Left lobe of liver (tissue), 2 donors: ENCODE results near the gene OLR1. TPM values are rescaled to one million over a fixed set of nuclear protein-coding genes. Genes with fewer than 3 reads are reported as not detected.
A peak's percentile ranks its signal among the peaks of the same experiment; 100 is the strongest.

ENCODE experiments used
- ATAC-seq: fragments of 200-7000 bp; cut with Tn5 transposase; one replicate; pipeline ENCODE4 v1.9.1; 2020; ENCODE audit warnings: mild to moderate bottlenecking, moderate library complexity
- DNase-seq: peaks from one replicate; pipeline ENCODE4 v3.0.0-alpha.2; 2020; ENCODE audit warnings: low spot score
- total RNA-seq: library from RNA; stranded (reverse); gene quantifications from one replicate; pipeline ENCODE4 v1.2.1, GENCODE V29; 2021
- donor health status: DM: no; HTN: no; CAD: no; lungs with moderate emphysema.
- donor health status: DM: no; HTN: yes; CAD: no.

The OLR1 gene
- total RNA-seq, 1 donor from 2014 or later = 0.50 TPM

DNA sequence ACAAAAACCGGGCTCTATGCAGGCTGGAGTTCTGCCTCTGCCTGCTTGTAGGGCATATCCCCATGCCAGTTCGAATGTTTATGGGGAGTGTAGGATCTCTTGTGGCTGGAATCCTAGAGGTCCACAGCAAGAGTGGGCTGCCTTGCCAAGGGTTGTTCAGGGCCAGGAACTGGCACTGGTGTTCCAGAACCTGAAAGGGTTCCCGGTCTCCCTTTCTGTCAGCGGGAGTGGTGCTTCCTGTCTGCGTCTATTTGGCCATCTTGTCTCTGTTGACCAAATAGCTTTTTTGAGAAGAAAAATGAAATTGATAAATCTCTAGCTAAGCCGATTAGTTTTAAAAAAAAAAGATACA is 17.8 kb downstream of the OLR1 start:
- peak; percentile 6 for ATAC-seq

DNA sequence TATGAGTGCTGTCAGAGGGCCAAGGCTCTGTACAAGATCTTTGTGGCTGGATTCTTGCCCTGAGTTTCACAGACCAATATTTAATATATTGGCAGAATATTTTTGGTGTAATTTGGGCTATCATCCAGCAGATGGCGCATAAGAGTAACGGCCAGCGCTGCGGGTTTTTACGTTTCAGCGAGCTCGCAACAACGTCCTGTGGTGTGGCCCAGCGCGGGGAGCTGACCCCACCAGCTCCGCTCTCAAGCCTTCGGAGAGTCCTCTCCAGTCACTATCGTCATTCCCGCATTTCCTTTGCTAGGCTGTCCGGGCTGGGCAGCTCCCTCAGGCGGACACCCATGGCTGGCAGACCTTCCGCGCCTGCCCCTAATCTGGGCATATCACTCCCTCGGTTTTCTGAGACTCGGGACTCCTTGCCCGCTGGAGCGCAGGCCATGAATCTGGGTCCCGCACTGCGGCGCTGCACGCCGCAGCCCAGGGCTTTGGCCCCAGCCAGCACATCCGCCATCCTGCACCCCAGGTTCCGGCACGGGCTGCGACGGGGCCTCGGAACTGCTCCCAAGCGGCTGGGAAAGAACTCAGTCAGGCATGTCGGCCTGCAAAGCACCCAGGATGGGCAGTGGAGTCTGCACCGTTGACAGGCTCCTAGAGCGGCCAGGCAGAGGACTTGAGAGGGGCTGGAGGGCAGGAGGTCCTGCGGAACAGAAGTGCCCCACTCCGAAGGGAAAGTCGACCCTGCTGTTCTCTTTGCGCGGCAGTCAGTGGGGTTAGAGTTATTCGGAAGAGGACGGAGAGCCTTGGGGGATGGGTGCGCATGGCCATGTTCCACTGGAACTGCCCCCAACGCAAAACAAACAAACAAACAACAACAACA is 18.4 kb downstream of the OLR1 start:
- DNase-seq (peak; percentile 71), ATAC-seq (peak; percentile 97)

More for the DNA sequence above, 17.8 kb downstream of the OLR1 start:
- no peak for DNase-seq

DNA sequence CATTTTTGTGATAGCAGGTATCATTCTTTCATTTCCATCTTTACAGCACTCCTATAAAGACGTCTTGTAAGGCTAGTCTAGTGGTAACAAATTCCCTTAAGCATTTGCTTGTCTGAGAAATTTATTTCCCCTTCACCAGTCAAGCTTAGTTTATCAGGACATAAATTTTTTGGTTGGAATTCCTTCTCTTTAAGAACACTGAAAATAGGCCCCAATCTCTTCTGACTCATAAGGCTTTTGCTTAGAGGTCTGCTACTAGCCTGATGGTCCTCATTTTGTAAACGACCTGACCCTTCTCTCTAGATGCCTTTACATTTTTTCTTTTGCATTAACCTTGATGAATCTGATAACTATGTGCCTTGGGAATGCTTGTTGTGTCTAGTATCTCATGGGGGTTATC is 20.3 kb downstream of the OLR1 start:
- ATAC-seq (no peak), DNase-seq (no peak)

DNA sequence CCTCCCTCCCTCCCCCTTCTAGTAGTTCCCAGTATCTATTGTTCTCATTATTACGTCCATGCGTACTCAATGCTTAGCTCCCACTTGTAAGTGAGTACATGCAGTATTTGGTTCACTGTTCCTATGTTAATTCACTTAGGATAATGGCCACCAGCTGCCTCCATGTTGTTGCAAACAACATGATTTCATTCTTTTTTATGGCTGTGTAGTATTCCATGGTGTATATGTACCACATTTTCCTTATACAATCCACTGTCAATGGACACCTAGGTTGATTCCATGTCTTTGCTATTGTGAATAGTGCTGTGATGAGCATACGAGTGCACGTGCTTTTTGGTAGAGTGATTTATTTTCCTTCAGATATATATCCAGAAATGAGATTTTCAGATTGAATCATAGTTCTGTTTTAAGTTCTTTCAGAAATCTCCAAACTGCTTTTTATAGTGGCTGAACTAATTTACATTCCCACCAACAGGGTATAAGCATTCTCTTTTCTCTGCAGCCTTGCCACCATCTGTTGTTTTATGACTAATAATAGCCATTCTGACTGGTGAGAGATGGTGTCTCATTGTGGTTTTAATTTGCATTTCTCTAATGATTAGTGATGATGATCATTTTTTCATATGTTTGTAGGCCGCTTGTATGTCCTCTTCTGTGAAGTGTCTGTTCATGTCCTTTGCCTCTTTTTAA is 24.1 kb downstream of the OLR1 start:
- ATAC-seq (no peak), DNase-seq (no peak)

DNA sequence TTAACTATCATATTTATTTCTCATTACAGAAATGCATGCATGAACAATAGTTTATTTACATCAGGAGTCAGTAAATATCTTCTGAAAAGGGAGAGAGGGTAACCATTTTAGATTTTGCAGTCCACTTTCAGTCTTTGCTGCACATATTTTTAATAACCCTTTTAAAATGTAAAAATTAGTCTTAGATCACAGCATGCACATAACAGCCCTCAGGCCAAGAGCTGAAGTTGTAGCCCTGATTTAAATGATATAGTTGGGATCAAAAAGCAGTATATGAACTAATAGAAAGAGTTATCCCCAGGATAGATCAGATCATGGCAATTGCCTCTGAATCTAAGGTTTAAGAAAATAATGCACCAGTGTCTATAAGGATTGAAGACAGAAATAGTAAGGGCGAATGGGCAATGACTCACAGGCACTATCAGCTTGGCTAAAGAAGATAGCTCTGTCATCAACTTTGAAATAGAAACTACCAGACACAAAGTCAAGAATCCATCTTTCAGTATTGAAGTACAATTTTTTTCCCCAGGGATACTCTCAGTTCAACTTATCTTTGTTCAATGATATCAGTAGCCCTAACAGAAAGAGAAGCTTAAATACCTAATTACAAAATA is 28.8 kb downstream of the OLR1 start:
- DNase-seq (no peak), ATAC-seq (no peak)

DNA sequence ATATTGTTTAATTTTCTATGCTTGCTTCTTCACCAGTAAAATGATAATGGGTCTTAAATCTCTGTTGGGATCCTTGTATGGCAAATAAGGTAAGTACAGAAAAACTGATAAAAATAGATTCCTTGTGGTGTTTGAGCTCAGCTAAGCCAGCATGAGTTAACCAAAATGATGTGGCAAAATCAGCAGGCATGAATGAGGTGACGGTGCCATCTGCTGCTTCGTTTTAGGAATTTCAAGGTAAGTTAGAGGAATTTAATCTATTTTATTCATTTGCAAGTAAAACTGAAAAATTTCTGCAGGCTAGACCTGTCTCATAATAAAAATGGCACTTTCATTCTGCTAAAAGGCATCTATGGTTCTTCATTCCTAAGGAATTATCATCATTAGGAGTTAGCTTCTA is 31.9 kb downstream of the OLR1 start:
- DNase-seq (no peak), ATAC-seq (peak; percentile 84)

DNA sequence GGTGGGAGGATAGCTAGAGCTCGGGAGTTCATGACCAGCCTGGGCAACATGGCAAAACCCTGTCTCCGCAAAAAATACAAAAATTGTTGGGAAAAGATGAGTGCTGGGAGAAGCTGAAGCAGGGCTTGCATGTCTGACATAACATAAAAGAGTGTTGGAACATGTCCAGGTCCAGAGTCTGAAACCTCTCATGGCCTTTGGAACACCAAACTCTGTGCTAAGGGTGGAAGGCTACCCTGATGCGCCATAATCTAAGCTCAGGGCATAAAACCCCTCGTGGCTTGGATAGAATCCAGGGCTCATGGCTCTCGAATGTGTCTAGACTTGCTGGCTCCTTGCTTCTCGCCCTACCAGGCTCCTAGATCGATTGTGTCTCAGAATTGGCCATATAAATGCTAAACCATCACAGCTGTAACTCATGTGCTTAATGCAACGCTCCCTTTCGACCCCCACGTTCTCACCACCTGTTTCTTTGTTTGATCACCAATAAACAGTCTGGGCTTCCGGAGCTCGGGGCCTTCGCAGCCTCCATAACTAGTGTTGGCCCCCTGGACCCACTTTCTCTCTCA is 35.2 kb downstream of the OLR1 start:
- ATAC-seq = peak; percentile 48
- no peak for DNase-seq

DNA sequence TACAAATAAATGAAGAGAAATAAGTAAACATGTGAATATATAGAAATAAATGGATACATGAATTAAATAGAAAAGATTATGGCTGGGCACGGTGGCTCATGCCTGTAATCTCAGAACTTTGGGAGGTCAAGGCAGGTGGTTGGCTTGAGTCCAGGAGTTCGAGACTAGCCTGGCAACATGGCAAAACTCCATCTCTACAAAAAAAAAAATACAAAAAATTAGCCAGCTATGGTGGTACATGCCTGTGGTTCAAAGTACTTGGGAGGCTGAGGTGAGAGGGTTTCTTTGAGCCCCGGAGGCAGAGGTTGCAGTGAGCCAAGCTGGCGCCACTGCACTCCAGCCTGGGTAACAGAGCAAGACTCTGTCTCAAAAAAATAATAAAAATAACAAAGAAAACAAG is 36.8 kb downstream of the OLR1 start:
- ATAC-seq (no peak), DNase-seq (no peak)

DNA sequence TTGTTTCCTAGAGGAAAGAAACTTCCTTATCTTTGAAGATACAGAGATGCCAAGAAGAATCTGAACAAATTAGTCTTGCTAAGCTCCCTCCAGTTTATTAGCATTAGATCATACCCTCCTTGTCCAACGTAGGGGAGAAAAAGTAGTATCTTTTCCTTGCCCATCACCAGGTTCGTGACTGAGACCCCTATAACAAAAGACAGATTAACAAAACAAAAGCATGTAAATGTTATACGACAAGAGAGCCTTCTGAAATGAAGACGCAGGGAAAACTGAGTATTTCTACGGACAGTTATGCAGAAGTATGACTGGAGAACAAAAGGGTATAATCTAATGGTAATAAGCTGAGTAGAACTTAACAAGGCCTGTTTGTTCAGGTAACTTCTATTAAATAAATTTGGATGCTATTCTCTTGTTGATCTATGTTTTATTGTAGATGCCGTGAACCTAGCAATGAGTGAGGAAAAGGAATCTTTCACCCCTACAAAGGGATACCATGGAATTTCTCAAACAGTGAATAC is 39.0 kb downstream of the OLR1 start:
- DNase-seq (no peak), ATAC-seq (no peak)

DNA sequence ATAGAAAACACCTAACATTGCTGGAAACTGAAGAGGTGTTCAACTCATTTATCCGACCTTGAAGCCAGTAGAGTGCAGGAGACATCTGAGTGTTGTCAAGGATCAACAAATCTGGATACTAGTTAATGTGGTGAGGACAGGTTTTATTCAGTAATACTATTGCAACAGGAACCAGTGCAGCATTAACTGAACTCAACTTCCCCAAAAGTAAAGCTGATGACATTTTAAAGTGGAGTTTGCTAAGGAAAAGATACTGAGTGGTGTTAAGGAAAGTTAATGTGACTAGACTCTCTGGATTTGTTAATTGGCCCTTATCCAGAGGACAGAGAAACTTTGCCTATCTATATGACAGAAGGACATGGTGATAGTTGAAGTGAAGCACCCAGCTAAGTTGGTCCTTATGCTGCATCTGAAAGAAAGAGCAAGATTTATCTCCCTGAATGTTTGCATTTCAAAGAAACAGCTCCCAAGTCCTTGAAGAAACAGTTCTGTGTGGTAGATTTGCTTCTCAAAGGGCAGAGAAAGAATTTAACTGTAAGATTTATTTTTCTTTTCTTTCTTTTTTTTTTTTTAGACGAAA is 40.7 kb downstream of the OLR1 start:
- ATAC-seq = no peak

DNA sequence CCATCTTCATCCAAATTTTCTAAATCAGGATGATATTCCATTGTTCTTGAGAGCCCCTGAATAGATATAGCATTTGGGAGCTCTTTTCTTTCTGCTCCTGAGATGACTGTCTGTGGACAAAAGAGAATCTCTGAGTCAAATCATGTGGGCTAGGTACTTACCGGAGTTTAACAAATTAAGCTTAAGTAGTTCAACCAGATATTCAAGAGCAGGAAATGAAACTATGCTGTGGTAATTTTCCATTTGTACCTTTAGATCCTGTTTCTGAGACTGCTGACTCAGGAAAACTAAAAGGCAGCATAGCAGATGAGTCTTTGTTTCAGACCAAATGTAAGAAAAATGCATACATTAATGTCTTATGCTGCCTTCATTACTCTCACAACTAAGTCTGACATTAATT is 41.9 kb downstream of the OLR1 start, which contains the start of gene CLEC7A:
CLEC7A (minus strand) TSS at position 158 of the 400 bp plus-strand sequence; CDS start at position 41, 117 bp downstream.
- no peak for ATAC-seq
- no peak for DNase-seq

More for the DNA sequence above, 40.7 kb downstream of the OLR1 start:
- no peak for DNase-seq

DNA sequence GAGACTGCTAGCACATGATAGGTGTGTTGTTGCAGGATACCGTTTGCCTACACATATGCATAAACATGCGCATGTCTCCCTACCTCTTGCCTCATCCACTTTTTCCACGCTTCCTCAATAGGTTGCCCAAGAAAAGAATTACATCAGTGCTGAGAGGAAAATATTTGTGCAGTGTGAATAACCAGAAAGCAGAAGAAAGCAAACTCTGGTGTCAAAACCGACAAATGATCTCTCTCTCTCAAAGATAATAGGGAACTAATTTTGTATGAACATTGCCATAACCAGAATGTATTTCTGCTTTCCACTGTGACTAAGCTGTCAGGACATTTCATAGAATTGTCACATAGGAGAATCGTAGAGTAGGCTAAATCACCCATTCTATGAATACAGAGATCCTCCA is 43.2 kb downstream of the OLR1 start:
- ATAC-seq = peak; percentile 26
- no peak for DNase-seq

DNA sequence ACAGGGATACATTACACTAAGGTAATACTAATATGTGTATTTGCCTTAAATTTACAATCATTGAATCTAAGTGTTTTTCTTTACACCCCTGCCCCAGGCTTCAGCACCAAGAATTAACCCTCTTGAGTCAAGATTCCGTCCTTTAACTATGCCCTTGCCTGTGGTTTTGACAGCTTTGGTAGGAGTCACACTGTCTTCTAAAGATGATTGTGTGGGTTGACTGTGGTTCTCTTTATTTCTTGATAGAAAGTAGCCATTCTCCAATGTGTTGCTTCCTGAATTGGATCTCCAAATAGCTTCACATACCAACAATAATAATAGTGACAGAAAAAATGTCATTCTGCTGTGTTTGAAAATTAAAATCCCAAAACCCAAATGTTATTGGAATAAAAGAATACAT is 45.5 kb downstream of the OLR1 start:
- DNase-seq = no peak
- ATAC-seq = no peak

DNA sequence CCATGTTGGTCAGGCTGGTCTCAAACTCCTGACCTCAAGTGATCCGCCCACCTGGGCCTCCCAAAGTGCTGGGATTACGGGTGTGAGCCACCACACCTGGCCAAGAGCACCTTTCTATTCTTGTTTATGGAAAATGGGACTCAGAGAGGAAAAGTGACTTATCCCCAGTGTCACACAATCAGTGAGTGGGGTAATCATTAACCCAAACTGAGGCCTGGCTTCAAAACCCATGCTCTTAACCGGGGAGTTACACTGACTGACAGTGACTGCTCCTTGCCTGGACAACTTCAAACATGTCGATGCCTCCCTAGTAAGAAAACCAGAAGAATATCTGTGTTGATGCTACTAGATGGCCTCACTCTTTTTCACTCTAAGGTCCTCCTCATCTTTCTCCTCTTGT is 49.2 kb downstream of the OLR1 start:
- no peak for DNase-seq
- peak; percentile 81 for ATAC-seq

DNA sequence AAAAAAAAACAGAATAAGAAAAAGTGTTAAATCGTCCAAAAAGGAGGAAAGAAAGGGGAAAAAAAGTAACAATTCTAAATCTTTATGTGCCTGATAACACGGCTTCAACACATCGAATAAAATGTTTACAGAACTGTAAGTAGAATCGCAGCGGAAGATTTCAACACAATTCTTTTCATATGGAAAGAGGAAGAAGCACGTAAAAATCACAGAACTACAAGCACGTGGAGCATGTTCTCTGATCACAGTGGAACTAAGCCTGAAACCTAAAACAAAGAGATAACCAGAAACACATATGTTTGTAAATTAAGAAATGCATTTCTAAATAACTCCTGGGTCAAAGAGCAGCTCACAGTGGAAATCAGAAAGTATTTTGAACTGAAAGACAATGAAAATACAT is 50.7 kb downstream of the OLR1 start:
- ATAC-seq (no peak), DNase-seq (no peak)

DNA sequence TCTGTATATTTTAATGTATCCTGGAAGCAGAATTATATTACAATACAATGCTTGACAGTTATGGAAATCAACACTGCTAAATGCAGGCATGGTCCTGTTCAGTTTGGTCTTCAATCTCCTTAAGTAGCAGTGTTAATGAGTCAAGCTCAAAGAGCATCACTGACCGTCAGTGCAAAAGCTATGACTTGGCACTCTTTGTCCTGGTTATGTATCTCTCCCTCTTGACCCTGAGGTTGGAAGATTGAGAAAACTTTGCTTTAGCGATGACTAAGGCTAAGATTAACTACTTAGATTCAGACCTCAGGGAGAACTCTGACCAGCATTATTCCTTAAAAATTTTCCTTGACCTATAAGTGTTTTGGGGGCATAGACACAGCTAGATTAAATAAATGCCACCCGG is 52.9 kb downstream of the OLR1 start:
- ATAC-seq = no peak
- no peak for DNase-seq

DNA sequence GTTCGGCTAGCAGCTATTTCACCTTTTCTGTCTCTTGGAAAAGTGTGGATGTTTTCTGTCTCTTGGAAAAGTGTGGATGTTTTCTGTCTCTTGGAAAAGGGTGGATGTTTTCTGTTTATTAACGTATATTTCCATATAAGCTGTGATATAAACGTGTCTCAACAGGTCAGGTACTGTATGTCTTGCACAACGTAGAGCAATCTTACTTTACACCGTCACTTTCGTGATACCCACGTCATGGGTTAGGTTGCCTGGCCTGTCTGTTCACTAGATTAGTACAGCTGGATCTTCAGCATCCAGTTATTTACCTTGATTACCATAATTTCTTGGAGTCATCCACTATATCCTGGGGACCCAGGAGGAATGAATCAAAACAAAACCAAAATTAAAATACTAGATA is 56.0 kb downstream of the OLR1 start:
- DNase-seq = no peak
- ATAC-seq = no peak

DNA sequence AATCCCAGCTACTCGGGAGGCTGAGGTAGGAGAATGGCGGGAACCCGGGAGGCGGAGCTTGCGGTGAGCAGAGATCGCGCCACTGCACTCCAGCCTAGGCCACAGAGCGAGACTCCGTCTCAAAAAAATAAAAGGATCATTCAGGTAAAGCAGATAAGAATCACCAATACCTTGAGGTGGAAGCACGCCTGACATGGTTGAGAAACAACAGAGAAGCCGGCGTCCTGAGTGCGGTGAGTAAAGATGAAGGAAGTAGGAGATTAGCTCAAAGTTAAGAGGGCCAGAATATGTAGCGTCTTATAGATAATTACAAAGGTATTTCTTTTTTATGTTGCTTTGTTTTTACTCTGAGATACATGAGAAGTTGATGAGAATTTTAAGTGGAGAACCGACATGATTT is 56.6 kb downstream of the OLR1 start:
- ATAC-seq = no peak

DNA sequence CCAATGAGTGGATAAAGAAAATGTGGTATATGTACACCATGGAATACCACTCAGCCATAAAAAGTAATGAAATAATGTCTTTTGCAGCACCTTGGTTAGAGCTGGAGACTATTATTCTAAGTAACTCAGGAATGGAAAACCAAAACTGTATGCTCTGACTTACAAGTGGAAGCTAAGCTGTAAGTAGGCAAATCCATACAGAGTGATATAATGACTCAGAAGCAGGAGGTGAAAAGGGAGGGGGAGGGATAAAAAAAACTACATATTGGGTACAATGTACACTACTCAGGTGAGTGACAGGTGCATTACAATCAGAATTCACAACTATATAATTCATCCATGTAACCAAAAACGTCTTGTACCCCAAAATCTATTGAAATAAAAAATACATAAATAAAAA is 58.0 kb downstream of the OLR1 start:
- DNase-seq (no peak), ATAC-seq (no peak)

More for the DNA sequence above, 56.6 kb downstream of the OLR1 start:
- no peak for DNase-seq

DNA sequence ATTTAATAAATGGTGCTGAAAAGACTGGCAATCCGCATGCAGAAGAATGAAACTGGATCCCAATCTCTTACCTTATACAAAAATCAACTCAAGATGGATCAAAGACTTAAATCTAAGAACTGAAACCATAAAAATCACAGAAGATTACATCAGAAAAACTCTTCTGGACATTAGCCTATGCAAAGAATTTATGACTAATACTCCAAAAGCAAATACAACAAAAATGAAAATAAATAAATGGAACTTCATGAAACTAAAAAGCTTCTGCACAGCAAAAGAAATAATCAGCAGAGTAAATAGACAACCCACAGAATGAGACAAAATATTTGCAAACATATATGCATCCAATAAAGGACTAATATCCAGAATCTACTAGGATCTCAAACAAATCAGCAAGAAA is 58.9 kb downstream of the OLR1 start:
- no peak for ATAC-seq

DNA sequence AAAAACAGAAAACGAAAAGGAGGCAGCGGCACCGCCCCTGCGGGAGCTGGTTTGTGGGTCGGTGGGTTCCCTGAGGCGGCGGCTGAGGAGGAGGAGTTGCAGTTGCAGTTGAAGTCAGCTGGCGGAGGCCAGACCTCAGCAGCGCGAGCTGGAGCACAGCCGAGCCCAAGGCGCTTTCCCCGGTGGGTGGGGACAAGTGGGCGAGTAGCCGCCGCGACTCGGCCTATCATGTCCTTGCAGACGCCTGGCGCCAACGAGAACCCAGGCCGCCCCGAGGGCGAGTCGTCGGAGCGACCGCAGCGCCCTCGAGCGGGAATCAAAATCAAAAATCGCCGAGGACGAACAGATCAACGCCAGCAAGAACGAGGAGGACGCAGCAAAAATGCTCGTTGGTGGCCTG is 60.5 kb downstream of the OLR1 start:
- DNase-seq = no peak
- no peak for ATAC-seq

More for the DNA sequence above, 58.9 kb downstream of the OLR1 start:
- DNase-seq = no peak
